Hindlimb muscle (tissue), 1 donor: Measurements from ENCODE around the gene CPXM2. TPM values are rescaled to one million over a fixed set of nuclear protein-coding genes. Genes with fewer than 3 reads are reported as not detected.
A peak's percentile ranks its signal among the peaks of the same experiment; 100 is the strongest.
"Not testable (repeated sequence)": the region's sequence is repeated elsewhere in the genome, so short reads cannot be mapped to it uniquely, and the experiment has no call there.

ENCODE experiments used
- DNase-seq: peaks from one replicate; pipeline ENCODE4 v3.0.0-alpha.2; 2013
- polyA plus RNA-seq: library from polyadenylated mRNA; unstranded; fragments of 120-200 nt; gene quantifications from one replicate; pipeline ENCODE4 v1.2.1, GENCODE V29; 2013; ENCODE audit not compliant: insufficient read length

CPXM2 gene
- polyA plus RNA-seq, 1 donor: 0.97 TPM

GRCh38 chr10:123742751-123743440 lies 148.7 kb downstream of the CPXM2 start:
- no peak for DNase-seq

GRCh38 chr10:123741711-123742110 lies 149.9 kb downstream of the CPXM2 start:
- no peak for DNase-seq

DNA sequence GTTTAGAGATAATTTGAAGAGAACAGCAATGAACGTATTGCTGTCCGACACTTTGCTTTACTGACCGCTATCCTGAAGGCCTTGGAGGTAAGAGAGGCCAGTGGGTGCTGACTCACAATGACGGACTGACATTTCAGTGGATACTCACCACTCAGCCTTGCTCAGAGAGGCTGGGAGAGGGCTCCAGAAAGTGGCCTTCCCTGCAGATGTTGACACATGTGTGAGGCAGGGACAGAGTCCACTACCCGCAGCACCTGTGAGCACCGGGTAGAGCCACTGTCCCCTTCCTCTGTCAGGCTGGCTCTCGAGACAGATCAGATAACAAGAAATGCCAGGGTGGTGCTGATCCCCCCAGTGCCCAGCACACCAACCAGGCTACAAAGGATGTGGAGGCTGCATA lies 150.5 kb downstream of the CPXM2 start:
- DNase-seq: no peak

- not testable (repeated sequence) for DNase-seq
Observed at GRCh38 chr10:123736917-123737316, 154.7 kb downstream of the CPXM2 start.

DNA sequence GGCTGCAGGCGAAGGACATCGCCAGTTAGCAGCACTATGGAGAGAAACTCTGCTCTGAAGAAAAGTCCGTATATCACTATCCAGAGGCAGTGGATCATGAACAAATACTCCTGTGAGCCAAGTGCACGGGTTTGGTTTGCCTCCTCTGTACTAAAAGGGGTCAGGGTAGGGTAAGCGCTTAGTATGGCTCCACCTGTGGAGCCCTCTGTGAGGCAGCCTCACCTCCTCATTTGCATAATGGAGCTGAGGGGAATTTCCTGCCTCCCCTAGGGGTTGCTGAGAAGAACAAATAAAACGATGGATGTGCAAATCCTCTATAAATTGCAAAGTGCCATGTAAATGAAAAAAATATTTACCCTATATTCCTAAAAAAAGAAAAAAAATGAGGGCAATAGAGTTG lies 162.1 kb downstream of the CPXM2 start:
- DNase-seq: no peak

GRCh38 chr10:123726836-123727235 lies 164.8 kb downstream of the CPXM2 start:
- DNase-seq: peak; percentile 28

DNA sequence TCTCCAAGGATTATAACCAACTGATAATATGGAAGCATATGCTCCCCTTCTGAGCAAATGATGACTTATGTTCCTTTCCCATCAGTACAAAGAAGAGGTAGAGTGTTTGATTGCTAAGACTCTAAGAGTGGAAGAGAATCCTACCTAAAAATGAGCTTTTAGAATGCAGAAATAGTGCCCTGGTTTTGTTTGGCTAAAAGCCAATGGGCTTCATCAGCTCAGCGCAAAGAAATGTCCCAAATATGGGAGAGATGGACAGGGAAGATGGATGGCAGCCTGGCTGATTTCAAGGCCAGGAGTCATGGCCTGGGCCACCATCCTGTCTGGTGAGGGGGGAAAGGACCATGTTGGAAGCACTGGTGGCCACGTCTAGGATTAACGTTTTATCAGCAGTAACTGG lies 165.2 kb downstream of the CPXM2 start:
- DNase-seq: no peak

DNA sequence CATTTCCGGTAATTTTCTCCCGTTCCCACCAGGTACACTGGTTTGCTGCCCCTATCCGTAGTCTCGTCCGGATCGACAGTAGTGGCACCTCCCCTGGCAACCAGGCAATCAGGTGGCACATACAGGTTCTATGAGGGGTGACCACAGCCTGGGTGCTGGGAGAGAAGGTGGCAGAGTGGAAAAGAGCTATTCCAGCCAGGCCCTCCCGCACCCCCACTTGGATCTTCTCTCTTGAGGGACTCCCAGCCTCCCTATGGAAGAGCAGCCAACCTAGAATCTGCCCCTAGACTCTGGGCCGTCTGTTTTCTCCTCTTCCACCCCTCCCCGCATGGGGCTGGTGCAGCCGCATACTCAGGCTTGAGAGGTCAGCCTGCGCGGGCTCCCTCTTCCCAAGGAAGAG lies 166.9 kb downstream of the CPXM2 start:
- no peak for DNase-seq

- no peak for DNase-seq
Observed at GRCh38 chr10:123722351-123722750, 169.3 kb downstream of the CPXM2 start.

DNA sequence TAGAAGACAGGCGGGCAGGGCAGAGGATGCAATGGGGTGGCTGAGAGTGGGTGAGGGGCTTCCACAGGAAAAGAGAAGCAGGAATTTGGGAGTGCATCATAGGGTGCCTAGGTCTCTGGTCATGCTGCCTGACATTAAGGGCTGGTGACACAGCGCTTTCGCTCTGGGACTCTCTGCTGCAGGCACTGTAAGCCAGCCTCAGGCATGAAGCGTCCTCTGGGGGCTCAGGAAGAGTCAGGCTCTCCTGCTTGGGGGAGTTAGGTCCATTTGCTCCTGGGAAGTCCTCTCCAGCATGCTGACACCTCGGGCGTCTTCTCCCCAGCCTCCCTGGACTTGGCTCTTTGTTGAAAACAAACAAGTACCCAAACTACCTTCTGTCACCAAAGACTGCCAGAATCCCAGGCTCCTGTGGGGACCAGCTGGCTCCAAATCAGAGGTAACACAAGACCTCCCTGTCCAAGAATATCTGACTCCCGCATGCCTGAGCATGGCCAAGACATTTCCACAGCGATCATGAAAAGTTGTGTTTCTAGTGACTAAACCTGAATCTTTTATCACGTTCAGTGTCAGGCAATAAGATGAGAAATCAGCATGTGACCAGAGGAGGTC lies 170.1 kb downstream of the CPXM2 start:
- no peak for DNase-seq

GRCh38 chr10:123720536-123720935 lies 171.1 kb downstream of the CPXM2 start:
- DNase-seq: no peak

DNA sequence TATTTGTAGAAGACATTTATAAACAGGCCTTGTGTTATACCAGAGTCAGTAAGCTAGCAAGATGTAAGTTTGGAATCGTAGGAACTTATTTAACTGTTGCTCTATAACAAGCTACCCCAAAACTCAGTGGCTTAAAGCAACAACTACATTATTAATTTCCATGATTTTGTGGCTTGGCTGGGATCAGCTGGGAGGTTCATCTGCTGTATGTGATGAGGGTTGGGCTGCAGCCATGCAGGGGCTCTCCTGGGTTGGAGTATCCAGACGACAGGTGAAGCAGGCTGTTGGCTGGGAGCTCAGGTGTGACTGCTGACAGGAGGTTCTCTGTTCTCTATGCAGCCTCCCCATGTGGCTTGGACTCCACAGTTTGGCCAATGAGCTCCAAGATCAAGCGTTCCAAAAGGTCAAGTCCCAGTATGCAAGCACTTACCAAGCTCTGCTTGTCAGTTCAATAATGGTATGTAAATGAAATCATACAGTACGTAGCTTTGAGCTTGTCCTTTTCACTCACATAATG lies 173.0 kb downstream of the CPXM2 start:
- no peak for DNase-seq

- no peak for DNase-seq
Observed at GRCh38 chr10:123717336-123717735, 174.3 kb downstream of the CPXM2 start.

- DNase-seq: no peak
Observed at GRCh38 chr10:123715546-123715945, 176.1 kb downstream of the CPXM2 start.

DNA sequence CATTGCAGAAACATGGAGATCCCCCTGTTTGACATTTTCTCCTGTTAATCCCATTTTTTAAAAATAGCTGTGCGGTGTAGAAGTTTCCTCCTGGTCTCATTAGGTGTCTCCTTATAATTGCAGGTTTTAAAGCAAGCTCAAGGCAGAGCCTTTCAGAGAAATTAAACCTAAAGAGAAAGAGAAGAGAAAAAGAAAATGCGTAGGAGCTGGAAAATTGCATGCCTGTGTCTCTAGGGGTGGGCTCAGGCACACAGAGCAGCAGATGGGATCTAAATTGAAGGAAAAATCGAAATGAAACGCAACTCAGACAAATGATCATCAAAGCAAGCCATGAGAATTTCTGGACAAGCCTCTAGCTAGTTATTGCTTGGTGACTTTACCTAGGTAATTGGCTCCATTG lies 185.4 kb downstream of the CPXM2 start:
- DNase-seq: no peak

DNA sequence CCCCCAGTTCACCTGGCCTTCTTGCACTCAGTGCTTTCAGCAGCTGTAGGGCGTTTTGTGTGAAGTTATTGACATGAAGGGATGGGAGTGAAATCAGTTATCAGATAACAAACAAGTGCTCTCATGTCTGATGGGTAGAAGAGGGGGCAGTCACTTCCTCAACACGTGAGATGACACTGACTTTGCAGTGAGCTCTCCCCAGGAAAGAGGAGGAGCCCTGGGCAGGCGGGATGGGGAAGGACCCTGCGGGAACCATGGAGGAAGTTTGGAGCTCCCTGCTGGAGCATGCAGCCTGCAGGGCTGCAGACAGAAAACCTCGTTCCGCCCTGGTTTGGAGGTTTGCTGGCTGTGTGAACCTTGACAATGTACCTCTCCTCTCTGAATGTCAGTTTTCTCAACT lies 186.8 kb downstream of the CPXM2 start:
- DNase-seq: no peak

DNA sequence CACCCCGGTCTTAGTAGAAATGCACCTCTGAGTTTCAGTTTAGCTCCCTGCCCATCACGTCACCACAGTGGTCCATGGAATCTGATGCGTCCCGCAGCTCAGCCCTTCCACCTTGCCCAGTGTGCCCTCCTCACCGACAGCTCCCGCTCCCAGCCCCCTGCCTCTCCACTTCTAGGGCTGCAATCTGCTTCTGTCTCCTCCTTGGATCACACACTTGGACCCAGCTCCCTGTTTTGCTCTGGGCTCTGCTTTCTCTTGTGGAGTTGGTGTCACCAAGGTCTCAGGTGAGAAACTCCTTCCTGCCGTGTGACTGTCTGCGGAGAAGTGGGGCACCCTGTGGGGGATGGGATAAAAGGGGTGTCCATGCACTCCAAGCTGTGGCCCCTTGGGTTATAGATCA lies 187.5 kb downstream of the CPXM2 start:
- no peak for DNase-seq

DNA sequence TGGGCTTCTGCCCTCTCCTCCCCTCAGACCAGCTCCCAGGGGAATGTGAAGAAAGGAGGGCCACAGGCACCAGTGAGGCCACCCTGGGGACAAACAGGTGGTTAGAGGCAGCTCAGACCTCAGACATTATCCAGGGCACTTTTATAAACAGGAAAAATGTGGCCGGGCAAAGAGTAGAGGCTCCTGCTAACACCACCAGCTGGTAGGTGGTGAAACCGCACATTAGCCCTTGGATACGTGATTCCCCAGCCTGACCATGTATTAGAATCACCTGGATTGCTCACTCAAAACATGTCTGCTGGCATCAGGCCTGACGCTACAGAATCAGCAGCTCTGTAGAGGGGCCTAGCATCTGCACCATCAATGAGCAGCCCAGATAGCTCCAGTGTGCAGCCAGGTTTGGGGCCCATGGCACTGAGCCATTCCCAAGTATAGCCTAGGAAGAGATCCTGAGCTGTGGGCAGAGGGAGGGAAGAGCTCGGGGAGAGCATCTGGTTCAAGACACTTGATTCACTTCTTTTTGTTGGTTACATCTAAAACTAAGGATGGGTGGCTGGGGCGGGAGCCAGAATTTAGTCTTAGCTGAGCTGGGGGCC lies 188.3 kb downstream of the CPXM2 start:
- DNase-seq: no peak

Other genes with a start within 250 kb of the CPXM2 start
- not detected for gene GPR26, start 225.5 kb downstream of the CPXM2 start, polyA plus RNA-seq
- gene CHST15, start 201.8 kb upstream of the CPXM2 start, polyA plus RNA-seq: 15.3 TPM